Neural progenitor cell (in vitro differentiated cells): Measurements from ENCODE around the gene KNG1.
A peak's percentile ranks its signal among the peaks of the same experiment; 100 is the strongest.

ENCODE experiments used
- EZH2 ChIP-seq: fragments of 200-600 bp; sonication (generic); IDR thresholded peaks from 2 replicates; pipeline ENCODE4 v1.6.1; 2017; ENCODE audit warnings: antibody characterized with exemption, mild to moderate bottlenecking, moderate library complexity
- EZH2phosphoT487 ChIP-seq: fragments of 200-600 bp; sonication (generic); IDR thresholded peaks from 2 replicates; pipeline ENCODE4 v1.6.1; 2017; ENCODE audit warnings: antibody characterized with exemption
- TF ChIP-seq, protein P1 (sequence below): fragments of 200-600 bp; sonication (generic); IDR thresholded peaks from 2 replicates; pipeline ENCODE4 v1.5.1; 2017; ENCODE audit warnings: antibody characterized with exemption, mild to moderate bottlenecking

DNA sequence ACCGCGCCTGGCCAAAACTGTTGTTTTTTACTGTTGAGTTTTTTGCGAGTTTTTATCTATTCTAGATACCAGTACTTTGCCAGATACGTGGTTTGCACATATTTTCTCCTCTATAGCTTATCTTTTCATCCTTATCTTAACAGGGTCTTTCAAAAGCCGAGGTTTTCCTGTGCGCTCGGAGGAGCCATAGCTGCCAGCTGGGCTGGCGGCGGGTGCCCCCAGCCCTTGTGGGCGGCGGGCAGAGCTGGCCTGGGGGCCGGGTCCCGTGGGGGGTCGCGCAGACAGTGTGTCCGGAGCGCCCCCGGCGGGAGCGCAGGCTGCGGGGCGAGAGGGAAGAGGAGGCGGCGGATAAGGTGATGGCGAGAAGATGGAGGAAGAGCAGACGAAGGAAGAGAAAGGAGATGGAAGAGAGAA lies 55.1 kb downstream of the KNG1 start:
- TF ChIP-seq, protein P1, sequence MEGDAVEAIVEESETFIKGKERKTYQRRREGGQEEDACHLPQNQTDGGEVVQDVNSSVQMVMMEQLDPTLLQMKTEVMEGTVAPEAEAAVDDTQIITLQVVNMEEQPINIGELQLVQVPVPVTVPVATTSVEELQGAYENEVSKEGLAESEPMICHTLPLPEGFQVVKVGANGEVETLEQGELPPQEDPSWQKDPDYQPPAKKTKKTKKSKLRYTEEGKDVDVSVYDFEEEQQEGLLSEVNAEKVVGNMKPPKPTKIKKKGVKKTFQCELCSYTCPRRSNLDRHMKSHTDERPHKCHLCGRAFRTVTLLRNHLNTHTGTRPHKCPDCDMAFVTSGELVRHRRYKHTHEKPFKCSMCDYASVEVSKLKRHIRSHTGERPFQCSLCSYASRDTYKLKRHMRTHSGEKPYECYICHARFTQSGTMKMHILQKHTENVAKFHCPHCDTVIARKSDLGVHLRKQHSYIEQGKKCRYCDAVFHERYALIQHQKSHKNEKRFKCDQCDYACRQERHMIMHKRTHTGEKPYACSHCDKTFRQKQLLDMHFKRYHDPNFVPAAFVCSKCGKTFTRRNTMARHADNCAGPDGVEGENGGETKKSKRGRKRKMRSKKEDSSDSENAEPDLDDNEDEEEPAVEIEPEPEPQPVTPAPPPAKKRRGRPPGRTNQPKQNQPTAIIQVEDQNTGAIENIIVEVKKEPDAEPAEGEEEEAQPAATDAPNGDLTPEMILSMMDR, result peak; percentile 8
- TF ChIP-seq EZH2, result no peak
- TF ChIP-seq EZH2phosphoT487, result no peak
